Inflammatory macrophage (primary cell): ENCODE data around the gene EXPH5.

Experiments
- DNase-seq, 2 donors: peaks; one replicate each; pipeline ENCODE4 v3.0.0-alpha.2; 2020 to 2022

The EXPH5 gene

GRCh38 chr11:108508653-108509593 lies 84.6 kb downstream of the EXPH5 start:
- no peak for DNase-seq

GRCh38 chr11:108501396-108501795 lies 92.2 kb downstream of the EXPH5 start:
- DNase-seq, result no peak

GRCh38 chr11:108500721-108501120 lies 92.8 kb downstream of the EXPH5 start:
- DNase-seq, result no peak

- no peak for DNase-seq
These were observed 93.4 kb downstream of the EXPH5 start for GRCh38 chr11:108500169-108500568.

GRCh38 chr11:108498816-108499408 lies 94.7 kb downstream of the EXPH5 start:
- no peak for DNase-seq

- peak; percentile 36 to 54 for DNase-seq
These were observed 95.3 kb downstream of the EXPH5 start, which contains the start of gene POGLUT3 for GRCh38 chr11:108498046-108498815. TSS of gene POGLUT3 (minus strand) at chr11:108498384. CDS start at chr11:108498366, 18 bp downstream.

GRCh38 chr11:108497317-108498045 lies 96.1 kb downstream of the EXPH5 start:
- DNase-seq, result peak; percentile 97 to 99

- no peak for DNase-seq
These were observed 96.8 kb downstream of the EXPH5 start for GRCh38 chr11:108496643-108497256.

- DNase-seq, result no peak
These were observed 98.2 kb downstream of the EXPH5 start for GRCh38 chr11:108495326-108495725.

- no peak for DNase-seq
These were observed 99.4 kb downstream of the EXPH5 start for GRCh38 chr11:108494182-108494581.

- no peak for DNase-seq
These were observed 101.6 kb downstream of the EXPH5 start for GRCh38 chr11:108491936-108492335.

- DNase-seq, result no peak
These were observed 106.7 kb downstream of the EXPH5 start for GRCh38 chr11:108486828-108487227.

- no peak for DNase-seq
These were observed 107.2 kb downstream of the EXPH5 start for GRCh38 chr11:108486331-108486730.

GRCh38 chr11:108483163-108483562 lies 110.4 kb downstream of the EXPH5 start:
- no peak for DNase-seq

GRCh38 chr11:108474664-108475463 lies 118.7 kb downstream of the EXPH5 start:
- peak in 1 of 2 donors; percentile 39 for DNase-seq

- DNase-seq, result no peak
These were observed 120.9 kb downstream of the EXPH5 start for GRCh38 chr11:108472681-108473080.

- DNase-seq, result peak; percentile 2 to 24
These were observed 125.1 kb downstream of the EXPH5 start for GRCh38 chr11:108468478-108468864.

GRCh38 chr11:108467091-108467823 lies 126.3 kb downstream of the EXPH5 start, which contains the start of gene C11orf65:
TSS of gene C11orf65 (minus strand) at chr11:108467529. CDS start at chr11:108461559, 5,970 bp downstream.
- DNase-seq, result peak; percentile 97

GRCh38 chr11:108466405-108466804 lies 127.2 kb downstream of the EXPH5 start:
- no peak for DNase-seq
